ENCODE results near the gene RANBP2.
"Not testable (repeated sequence)": the region's sequence is repeated elsewhere in the genome, so short reads cannot be mapped to it uniquely, and the experiment has no call there.

RANBP2 gene

GRCh38 chr2:108719149-108720044 lies at the start of gene RANBP2:
Gene RANBP2, plus strand, starts transcription at chr2:108719482. Its CDS starts 125 bp downstream, at chr2:108719607.
- peak; percentile 94 for DNase-seq

- not testable (repeated sequence) for DNase-seq
Observed at GRCh38 chr2:108670282-108670681, 49.0 kb upstream of the RANBP2 start.

GRCh38 chr2:108672200-108672805 lies 47.0 kb upstream of the RANBP2 start:
- DNase-seq: not testable (repeated sequence)

GRCh38 chr2:108676522-108676921 lies 42.8 kb upstream of the RANBP2 start:
- not testable (repeated sequence) for DNase-seq

GRCh38 chr2:108677239-108677744 lies 42.0 kb upstream of the RANBP2 start:
- not testable (repeated sequence) for DNase-seq

GRCh38 chr2:108678198-108678651 lies 41.1 kb upstream of the RANBP2 start:
- not testable (repeated sequence) for DNase-seq

- DNase-seq: not testable (repeated sequence)
Observed at GRCh38 chr2:108680805-108681204, 38.5 kb upstream of the RANBP2 start.

- not testable (repeated sequence) for DNase-seq
Observed at GRCh38 chr2:108688818-108689756, 30.2 kb upstream of the RANBP2 start.

GRCh38 chr2:108690001-108690400 lies 29.3 kb upstream of the RANBP2 start:
- not testable (repeated sequence) for DNase-seq

- no peak for DNase-seq
Observed at GRCh38 chr2:108691447-108691846, 27.8 kb upstream of the RANBP2 start.

- DNase-seq: no peak
Observed at GRCh38 chr2:108701208-108701607, 18.1 kb upstream of the RANBP2 start.

GRCh38 chr2:108701806-108702205 lies 17.5 kb upstream of the RANBP2 start:
- no peak for DNase-seq

GRCh38 chr2:108704871-108705270 lies 14.4 kb upstream of the RANBP2 start:
- no peak for DNase-seq

GRCh38 chr2:108707300-108707699 lies 12.0 kb upstream of the RANBP2 start:
- DNase-seq: no peak

GRCh38 chr2:108716971-108717370 lies 2.3 kb upstream of the RANBP2 start:
- DNase-seq: not testable (repeated sequence)

GRCh38 chr2:108726048-108726447 lies 6.8 kb downstream of the RANBP2 start:
- not testable (repeated sequence) for DNase-seq

- not testable (repeated sequence) for DNase-seq
Observed at GRCh38 chr2:108734656-108735055, 15.4 kb downstream of the RANBP2 start.

- DNase-seq: not testable (repeated sequence)
Observed at GRCh38 chr2:108757973-108758372, 38.7 kb downstream of the RANBP2 start.

- DNase-seq: not testable (repeated sequence)
Observed at GRCh38 chr2:108762618-108763017, 43.3 kb downstream of the RANBP2 start.

GRCh38 chr2:108766671-108767070 lies 47.4 kb downstream of the RANBP2 start:
- not testable (repeated sequence) for DNase-seq

- not testable (repeated sequence) for DNase-seq
Observed at GRCh38 chr2:108767859-108768258, 48.6 kb downstream of the RANBP2 start.

GRCh38 chr2:108776475-108776874 lies 57.2 kb downstream of the RANBP2 start:
- no peak for DNase-seq
